MV-4-11 (cell line): ENCODE results near the gene ARAP2.

Experiments
- DNase-seq: peaks from one replicate; lab custom pipeline; 2025; lab: John Stamatoyannopoulos, UW

ARAP2 gene

DNA sequence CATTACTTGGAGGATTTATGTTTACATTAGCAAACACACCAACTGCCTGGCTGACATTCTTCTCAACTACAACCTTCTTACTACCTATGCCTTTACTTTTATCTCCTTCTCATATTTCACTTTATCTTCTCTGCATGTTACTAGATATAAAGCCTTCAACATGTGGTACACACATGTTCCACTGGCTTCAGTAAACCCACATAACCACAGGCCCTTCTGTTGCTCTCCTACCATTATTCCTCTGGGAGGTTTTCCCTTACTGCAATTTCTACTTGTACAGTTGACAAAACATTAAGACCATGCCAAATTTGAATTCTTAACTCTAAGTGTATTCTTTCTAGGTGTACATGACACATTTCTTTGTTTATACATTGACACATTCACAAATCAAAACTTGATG lies 133.1 kb downstream of the ARAP2 start:
- DNase-seq, result no peak

DNA sequence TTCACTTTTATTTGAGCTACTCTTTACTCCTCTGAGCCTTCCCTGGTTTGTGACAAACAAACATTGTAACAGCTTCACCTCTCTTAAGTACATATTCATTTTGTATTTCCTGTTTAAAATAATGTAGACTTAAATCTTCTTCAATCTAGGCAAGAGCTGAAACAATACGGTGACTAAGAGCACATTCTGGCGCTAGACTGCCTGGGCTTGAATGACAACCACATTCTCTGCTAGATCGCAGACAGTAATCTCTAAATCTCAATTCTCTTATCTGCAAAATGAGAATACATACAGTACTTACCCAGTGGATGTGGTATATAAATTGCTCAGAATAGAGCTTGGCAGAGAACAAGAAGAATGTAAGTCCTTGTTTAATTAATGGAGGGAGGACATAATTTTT lies 144.8 kb downstream of the ARAP2 start:
- DNase-seq, result no peak

DNA sequence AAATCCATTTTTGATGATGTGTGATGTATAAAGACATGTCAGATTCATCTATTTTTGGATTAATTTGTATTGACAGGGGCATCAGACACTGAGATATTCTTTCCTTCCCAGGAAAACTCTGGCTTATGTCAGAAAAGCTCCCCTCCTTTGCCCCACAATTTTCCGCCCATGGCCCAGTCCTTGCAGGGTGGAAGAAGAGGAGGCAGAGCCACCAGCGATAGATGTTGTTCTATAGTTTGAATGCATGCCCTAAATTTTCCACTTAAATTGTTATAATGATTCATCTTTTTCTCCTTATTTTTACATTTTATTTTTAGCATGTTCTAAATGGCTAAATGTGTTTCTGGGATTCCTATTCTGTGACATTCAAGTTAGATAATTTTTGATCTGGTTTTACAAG lies 149.3 kb downstream of the ARAP2 start:
- no peak for DNase-seq

DNA sequence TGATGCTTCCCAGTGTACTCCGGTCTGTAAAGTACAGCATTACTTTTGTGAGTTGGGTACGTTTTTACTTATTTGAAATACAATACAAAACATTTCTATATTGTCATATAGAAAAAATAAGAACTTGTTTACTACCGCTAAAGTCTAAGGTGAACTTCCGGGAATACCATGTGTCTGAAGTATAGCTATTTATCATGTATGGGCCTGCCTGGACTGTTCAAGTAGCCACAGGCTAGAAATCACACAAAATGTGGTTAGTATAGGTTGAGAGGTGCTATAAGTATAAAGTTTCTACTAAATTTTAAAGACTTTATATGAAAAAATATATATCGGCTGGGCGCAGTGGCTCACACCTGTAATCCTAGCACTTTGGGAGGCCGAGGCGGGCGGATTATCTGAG lies 152.3 kb downstream of the ARAP2 start:
- no peak for DNase-seq

DNA sequence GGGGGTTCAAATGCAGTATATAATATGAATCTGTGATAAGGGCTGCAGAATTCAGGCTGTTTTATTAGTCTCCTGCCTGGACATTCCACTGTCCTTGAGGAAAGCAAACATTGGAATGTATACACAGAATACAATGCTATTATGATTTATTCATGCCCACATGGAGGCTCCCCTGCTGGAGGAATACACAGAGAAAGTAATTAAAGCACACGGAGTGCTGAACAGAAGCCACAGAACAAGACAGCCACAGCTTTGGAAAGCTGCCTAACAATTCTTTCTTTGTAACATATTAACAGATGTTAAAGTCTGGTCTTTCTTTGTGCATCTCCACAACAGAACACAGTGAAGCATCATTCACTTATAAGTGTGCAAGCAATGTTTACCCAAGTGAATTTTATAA lies 155.8 kb downstream of the ARAP2 start:
- no peak for DNase-seq

DNA sequence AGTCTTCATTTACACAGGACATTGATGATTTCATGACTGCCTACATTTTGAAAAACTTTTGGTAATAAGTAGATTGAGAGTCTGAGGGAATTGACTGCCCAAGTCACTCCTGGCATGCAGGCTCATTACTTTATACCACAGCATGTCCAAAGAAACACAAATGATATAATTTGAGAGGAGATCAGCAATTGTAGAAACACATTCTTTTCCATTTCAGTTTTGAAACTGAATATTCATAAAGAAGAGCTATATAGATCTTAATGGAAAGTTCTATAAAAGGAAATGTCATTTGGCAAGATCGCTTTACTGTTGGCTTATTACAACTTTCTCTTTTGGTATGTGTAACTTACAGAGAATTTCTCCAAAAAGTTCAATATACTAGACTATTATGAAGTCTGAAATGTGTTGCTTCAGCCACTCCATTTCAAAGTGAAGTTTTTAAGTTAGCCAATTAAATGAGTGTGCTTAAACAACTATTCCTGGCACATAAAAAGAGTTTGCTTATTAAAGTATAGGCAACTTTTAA lies 158.0 kb downstream of the ARAP2 start:
- no peak for DNase-seq

DNA sequence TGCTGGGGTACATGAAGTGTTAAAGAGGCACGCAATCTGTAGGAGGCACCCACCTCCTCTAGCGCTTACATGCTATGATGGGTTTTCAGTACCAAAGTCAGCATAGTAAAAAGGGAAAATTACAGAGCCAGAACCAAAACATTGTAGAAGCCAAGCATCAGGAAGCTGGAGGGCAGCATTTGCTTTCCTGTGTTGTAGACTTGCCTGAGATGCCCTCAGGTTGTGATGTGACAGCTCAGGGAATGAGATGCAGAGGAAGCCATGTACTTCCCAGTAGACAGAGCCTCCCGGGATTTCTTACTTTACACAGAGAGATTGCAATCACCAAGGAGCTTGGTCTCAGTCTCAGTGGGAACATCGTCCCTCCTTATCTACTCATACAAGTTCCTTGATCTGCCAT lies 161.5 kb downstream of the ARAP2 start:
- no peak for DNase-seq

DNA sequence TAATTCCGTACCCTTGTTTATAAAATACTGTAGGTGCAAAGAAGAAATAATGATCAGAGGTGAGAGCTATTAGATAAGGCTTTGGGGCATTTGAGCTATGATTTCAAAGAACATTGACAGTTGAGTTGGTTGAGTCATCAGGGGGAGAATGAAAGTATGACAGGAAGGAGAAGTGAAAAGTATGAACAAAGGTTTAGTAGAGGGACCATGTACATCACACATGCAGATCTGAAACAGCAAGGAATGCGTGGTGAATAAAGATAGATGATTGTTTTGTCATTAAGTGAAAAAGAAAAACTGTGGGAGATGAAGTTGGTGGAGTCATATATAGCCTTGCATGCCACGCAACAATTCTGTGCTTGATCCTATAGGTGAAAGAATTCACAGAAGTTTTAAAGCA lies 163.1 kb downstream of the ARAP2 start:
- peak; percentile 56 for DNase-seq

DNA sequence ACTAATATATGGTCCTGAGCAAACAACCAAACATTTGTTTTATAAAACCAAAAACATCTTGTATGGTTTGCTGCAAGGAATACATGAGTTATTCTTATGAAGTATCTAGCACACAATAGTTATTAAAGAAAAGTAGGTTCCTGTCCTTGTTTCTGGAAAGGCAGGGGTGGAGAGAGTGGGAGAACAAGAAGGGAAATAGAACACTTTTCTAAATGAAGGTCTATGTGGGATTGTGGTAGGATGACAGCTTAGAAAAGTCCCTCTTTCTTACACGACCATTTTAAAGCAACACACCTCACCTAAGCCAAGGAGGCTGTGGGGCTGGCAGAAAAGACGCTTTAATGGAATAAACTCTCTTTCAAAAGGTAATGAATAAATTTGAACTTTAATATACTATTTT lies 164.6 kb downstream of the ARAP2 start:
- DNase-seq, result no peak

DNA sequence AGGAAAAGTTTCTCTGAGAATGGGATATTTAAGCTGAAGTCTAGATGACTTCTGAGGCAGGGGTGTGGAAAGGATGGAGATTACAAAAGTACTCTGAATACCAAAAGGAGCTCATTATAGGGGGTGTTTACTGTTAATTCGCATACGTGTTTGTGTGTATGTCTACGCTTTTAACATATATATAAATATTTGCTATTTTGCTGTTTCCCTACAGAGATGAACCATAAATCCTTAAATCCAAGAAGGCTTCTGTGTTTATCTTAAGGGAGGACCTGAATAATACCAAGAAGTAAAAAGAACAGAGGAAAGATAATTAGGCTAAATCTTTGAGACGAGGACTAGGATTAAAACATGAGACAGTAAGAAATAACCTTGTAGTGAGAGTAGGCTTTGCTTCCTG lies 166.0 kb downstream of the ARAP2 start:
- no peak for DNase-seq

DNA sequence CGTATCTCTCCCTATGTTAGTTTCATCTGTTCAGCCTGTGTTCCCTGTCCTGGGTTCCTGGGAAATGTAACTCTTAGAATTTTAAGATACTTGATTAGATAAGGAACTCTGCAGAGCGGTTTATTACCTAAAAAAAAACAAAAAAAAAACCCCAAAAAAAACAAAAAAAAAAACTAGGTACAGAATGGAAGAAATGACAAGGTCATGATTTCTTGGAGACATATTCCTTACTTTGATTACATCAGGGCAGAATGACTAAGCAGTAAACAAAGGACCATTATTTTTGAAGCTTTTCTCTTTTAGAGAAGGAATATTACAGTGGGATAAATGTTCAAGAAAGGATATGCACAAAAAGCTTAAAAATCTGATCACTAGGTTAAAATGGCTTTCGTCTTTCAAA lies 171.8 kb downstream of the ARAP2 start:
- DNase-seq, result no peak

DNA sequence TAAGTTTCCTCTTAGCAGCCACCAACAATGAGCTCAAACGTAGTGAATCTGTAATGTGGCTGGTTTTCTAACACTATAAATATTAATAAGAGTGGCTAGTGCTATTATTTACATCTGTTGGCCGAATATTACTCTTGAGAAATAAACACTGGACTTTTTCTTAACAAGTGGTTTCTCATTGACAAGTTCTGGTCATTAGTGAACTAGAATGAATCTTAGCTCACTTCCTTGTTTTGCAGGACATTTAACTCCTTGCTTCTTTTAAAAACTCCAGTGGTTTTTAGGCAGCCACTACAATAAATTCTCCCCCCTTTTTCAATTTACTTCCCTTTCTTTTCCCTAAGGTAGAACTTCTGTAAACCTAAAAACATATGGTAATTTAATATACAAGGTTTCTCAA lies 177.2 kb downstream of the ARAP2 start:
- peak; percentile 56 for DNase-seq

DNA sequence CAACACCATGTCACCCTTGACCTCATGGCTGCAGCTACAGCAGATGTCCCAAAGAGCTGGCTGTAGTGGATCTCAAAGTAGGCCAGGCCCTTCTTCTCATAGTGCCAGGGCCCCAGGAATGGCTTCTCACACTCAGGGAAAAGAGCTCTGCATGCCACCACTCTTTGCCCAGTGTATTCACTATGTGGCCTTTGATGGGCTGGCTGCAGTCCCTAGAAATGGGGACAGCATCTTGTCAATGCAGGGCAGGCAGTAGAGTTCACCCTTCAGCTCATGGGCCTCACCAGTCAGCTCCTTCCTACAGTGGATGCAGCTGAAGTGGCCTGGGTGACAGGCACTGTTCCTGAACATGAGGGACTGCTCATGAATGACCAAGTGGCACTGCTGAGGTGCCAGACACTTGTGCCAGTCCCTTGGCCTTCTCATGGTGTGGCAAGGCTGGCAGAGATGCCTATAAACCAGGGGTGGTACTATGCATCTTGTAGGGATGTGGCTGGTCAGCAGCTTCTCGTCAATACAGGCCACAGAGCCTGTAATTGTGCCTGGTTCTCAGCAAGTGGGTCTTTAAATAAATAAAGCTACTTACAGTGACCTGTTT lies 178.9 kb downstream of the ARAP2 start:
- DNase-seq, result no peak

DNA sequence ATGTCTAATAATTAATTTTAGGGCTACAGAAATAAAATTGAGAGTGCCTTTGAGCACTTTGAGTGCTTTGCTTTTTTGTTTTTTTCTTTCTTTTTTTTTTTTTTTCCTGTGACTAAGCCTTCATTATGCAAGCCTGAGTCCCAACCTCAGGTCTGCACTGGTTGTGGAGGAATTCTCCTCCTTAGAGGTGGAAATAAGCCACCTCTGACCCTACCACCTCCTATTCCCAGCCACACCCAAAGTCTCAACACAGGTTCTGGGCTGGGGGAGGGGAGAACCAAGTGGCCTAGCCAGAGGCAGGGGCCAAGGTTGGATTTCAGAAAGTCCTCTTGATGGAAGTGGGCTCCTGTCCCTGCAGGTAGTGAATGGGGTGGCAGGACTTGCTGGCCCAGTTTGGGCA lies 180.2 kb downstream of the ARAP2 start:
- no peak for DNase-seq

DNA sequence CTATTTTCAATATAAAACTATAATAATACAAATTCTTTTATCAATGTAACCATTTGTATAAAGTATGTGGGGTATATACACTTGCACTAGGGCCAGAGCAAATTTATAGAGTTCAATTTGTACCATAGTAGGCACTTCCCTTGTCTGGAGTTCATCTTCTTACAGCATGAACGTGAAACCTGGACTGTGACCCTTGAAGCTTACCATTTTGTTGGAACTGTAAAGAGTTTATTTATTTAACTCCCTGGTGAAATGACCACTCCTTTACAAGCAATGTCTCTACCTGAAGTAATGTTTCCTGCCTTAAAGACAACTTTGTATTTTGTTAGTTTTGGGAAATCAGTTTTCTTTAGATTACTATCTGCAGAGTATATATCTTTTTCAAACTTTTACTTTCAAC lies 188.2 kb downstream of the ARAP2 start:
- DNase-seq, result no peak

DNA sequence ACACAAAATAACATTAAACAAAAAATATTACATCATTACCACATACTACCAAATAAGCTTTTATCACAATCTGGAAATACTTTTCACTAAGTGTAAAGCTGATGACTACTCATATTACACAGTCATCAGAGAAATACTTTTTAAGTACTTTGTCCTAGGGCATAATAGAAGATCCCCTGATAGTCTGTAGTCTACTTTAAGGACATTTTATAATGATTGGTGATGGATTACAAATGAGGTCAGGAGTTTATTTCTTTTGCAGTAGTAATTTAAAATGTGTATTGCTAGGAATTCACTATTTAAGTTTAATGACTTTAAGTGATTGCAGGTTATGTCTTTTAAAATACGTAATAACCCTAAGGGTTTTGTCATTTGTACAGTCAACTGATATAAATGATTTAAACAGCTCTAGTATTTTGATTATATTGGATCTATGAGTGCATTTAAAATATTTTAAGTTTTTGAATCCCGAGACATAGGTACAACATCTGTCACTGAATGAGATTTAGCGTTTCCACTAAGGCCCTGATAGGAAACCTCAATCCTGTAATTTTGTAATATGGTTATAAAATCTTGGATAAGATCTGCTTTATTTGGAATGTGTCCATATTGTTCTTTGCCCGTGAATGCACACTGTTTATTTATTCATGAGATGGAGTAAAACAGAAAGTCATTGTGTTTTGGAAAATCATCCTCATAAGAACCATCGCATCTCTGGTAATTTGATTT lies 189.5 kb downstream of the ARAP2 start:
- no peak for DNase-seq

DNA sequence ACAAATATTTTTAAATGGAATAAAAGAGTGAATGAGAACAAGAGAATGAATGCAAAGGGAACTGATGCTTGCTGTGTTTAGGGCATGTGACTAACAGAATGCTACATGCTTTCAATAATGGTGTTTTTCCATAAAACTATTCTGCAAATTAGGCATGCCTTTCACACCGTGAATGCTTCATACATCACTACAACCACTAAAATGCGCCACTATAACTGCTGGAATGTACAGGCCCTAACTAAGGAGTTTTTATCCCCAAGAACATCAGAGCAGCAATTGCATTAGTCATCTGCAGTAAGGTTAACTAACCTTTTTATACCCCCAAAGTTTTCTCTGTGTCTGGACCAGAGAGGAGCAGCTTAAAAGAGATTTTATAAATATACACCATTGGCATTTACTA lies 190.4 kb downstream of the ARAP2 start:
- no peak for DNase-seq

DNA sequence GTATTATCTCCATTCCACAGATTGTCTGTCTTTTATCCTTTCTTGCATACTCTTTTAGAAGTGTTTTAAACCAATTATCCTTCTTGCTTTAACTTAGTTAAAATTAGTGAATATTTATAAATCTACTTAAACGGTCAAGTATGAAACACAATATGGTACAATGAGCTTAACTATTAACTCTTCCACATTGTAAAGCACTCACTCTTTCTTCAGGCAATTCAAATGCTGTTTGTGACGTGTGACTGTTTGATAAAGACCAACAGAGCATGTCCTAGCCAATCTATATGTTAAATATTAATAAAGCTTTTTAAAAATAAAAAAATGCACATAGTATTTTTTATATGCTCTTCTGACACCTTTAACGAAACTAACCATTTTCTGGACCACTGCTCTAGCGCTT lies 192.7 kb downstream of the ARAP2 start:
- DNase-seq, result no peak

DNA sequence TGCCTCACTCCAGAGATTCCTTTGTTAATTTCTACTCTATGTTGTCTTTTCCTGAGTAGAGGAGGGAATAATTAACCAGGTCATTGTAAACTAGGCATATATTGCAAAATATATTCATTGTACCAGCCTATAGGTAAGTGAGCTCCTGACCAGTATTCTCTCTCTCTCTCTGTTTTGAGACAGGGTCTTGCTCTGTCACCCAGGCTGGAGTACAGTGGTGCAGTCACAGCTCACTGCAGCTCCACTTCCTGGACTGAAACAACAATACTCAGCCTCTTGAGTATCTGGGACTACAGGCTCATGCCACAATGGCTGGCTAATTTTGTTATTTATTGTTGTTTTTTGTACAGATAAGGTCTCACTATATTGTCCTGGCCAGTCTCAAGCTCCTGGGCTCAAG lies 198.3 kb downstream of the ARAP2 start:
- DNase-seq, result no peak

DNA sequence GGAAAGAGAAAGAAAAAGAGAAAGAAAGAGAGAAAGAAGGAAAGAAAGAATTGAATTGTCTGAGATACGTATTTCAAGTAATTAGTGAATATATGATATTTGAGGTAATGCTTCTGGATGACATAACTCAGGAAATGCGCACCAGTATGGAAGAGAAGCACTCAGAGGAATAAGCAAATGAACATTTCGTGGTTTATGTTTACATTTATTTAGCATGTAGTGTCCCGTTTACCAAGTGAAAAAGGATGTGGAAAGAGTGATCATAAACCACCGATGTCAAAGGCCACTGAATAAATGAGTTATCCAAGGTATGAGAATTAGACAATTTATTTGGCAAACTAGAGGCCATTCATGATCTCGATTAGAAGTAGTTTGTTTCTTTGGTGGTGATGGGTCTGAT lies 200.4 kb downstream of the ARAP2 start:
- DNase-seq, result no peak

DNA sequence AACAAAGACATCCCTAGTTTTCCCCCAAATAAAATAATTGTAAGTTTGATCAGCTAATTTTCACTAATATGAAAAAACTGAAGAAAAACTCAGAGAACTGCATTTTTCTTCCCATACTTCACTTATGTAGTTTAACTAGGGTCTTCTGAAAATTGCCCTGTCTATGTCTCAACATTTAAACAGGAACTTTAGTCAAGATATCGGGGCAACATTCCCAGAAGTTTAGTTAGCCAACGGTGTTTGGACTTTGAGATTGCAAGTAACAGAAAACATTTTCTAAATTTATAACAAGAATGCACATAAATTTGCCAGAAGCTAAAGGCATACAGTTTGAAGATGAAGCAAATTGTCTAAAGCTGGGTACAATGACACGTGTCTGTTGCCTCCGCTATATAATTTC lies 201.1 kb downstream of the ARAP2 start:
- no peak for DNase-seq

DNA sequence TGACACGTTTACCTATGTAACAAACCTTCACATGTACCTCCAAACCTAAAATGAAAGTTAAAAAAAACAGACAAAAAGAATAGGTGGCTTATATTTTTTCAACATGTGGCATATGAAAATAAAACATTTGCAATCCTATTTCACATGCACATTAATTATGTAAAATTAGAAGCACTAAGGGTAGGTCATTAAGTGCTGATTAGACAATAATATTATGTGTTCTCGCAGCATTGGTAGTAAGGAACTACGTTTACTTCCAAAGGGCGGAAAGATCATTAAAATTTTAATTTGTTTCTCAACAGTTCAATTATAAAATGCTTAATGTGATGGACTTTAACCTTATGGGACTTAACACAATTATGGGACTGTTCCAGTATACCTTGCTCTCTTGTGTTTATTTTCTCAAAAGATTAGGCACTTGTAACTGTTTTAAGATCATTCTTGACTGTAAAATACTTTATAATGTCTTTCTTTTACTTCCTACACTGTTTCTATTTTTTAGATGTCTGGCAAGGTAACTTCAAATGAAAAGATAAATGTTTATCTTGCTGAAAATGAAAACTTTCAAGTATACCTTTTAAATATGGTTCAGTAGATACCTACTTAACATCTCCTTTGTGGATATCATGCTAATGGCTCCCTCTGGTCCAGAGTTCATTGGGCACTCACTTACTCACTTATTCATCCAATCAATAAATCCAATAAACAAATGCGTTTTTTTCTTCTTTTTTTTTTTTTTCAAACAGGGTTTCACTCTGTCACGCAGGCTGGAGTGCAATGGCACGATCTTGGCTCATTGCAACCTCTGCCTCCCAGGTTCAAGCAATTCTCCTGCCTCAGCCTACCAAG lies 202.0 kb downstream of the ARAP2 start:
- no peak for DNase-seq

DNA sequence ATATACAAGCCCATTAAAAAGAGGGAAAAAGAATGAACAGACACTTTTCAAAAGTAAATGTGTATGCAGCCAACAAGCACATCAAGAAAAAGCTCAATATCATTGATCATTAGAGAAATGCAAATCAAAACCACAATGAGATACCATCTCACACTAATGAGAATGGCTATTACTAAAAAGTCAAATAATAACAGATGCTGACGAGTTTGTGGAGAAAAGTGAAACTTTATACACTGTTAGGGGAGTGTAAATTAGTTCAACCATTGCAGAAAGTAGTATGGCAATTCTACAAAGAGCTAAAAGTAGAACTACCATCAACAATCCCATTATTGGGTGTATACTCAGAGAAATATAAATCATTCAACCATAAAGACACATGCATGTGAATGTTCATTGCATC lies 203.0 kb downstream of the ARAP2 start:
- no peak for DNase-seq
